Heart right ventricle (tissue), 16 donors: Measurements from ENCODE around the gene INHBA. TPM values are rescaled to one million over a fixed set of nuclear protein-coding genes. Genes with fewer than 3 reads are reported as not detected.

ENCODE experiments used
- ATAC-seq, 8 donors: fragments of 200-7000 bp; cut with Tn5 transposase; one replicate each; pipeline ENCODE4 v1.9.1; 2020; ENCODE audit warnings: mild to moderate bottlenecking in 8 of 8, moderate library complexity in 8 of 8, moderate number of reproducible peaks in 1 of 8
- DNase-seq, 2 donors: peaks; one replicate each; pipeline ENCODE4 v3.0.0-alpha.2; 2020
- H3K27ac ChIP-seq, 10 donors: fragments of 200-600 bp; sonication (generic) in 2 of 10; one replicate each; pipeline versions ENCODE4 v1.5.0 to v1.8.0; 2020 to 2022; ENCODE audit warnings: mild to moderate bottlenecking in 3 of 10
- H3K27me3 ChIP-seq, 7 donors: fragments of 200-600 bp; one replicate each; pipeline ENCODE4 v1.8.0; 2021 to 2022; ENCODE audit warnings: mild to moderate bottlenecking in 2 of 7
- H3K36me3 ChIP-seq, 9 donors: fragments of 200-600 bp; sonication (generic) in 1 of 9; one replicate each; pipeline versions ENCODE4 v1.5.0 to v1.8.0; 2020 to 2022; ENCODE audit warnings: mild to moderate bottlenecking in 2 of 9
- H3K4me1 ChIP-seq, 9 donors: fragments of 200-600 bp; sonication (generic) in 1 of 9; one replicate each; pipeline versions ENCODE4 v1.5.0 to v1.8.0; 2020 to 2022; ENCODE audit warnings: mild to moderate bottlenecking in 4 of 9
- H3K4me3 ChIP-seq, 10 donors: fragments of 200-600 bp; sonication (generic) in 2 of 10; one replicate each; pipeline versions ENCODE4 v1.5.0 to v1.8.0; 2020 to 2022; ENCODE audit warnings: mild to moderate bottlenecking in 7 of 10, moderate library complexity in 2 of 10
- H3K9me3 ChIP-seq, 11 donors: fragments of 200-600 bp in 10 of 11; sonication (generic) in 2 of 11; one replicate each; pipeline versions ENCODE4 v1.5.0 to v1.8.0; 2013 to 2022; ENCODE audit warnings: mild to moderate bottlenecking in 2 of 11, control low read depth in 1 of 11, moderate library complexity in 1 of 11
- WGBS, 2 donors: extraction: QIAGEN DNeasy Blood & Tissue Kit; methylation state at CpG; one replicate each; pipeline ENCODE4 v1.1.7; 2013; ENCODE audit warnings: inconsistent platforms in 1 of 2; 5-methylcytosine and 5-hydroxymethylcytosine counted together
- intact Hi-C, 10 donors: fragments of 100-400 bp; cut with DNase I; formaldehyde crosslinking; loops; one replicate each; pipeline versions ENCODE4 v1.11.1 to v1.14.2; 2022
- polyA plus RNA-seq, 2 donors: library from polyadenylated mRNA; stranded (reverse); fragments of 200-250 nt; gene quantifications; one replicate each; pipeline ENCODE4 v1.2.3, GENCODE V29; 2013
- total RNA-seq, 10 donors: library from RNA; stranded (reverse); fragmentation: NEBNext Ultra II Directional in 3 of 10; extraction: Animal tissue kit (Norgen Biotek cat#: 25700) in 3 of 10; gene quantifications; one replicate each; pipeline versions ENCODE4 v1.2.1 to v1.2.4, GENCODE V29; 2021 to 2023
- TF ChIP-seq, protein P1 (sequence below), 9 donors: fragments of 200-600 bp; sonication (generic) in 2 of 9; IDR thresholded peaks; one replicate each; pipeline versions ENCODE4 v1.5.0 to v1.8.0; 2021 to 2022; ENCODE audit warnings: antibody characterized with exemption in 9 of 9, mild to moderate bottlenecking in 5 of 9, moderate library complexity in 1 of 9
- donor health status: Arrhythmogenic right ventricular cardiomyopathy.
- donor health status: ischemic (EF 13 %, LVEDD 7.1; RV severe dilation, severe dysfunction).
- donor health status: healthy with polysubstance abuse.
- donor health status: DM: no; HTN: yes; CAD: no.
- donor health status: DM: no; HTN: no; CAD: no.
- donor health status: ischemic (EF 25% LVEDD 6.9; RV normal size, moderate dysfunction).
- donor health status: ischemic (EF 25% LVEDD 5.7; RV mildly dilated, moderate dysfunction).
- donor health status: healthy.
- donor health status: DM: yes; HTN: yes; CAD: no.
- donor health status: Ischemic cardiomyopathy.
- donor health status: ischemic (EF 35%, LVEDD 5.7; RV mildly dilated, moderate dysfunction).
- donor health status: nonischemic (EF 11% LVEDD 7.7; RV severe dilation, severe dysfunction).
- donor health status: DM: yes; HTN: yes; CAD: no.
- donor health status: PGD.
- donor health status: ischemic (EF 29% LVEDD 5.4; RV normal size, mild dysfunction).
- donor health status: nonischemic (EF 23%, LVEDD 6.1; RV moderate dilation, normal function).

The INHBA gene
- total and polyA plus RNA-seq, 12 donors: 0.41 to 26.1 (median 3.1) TPM

DNA sequence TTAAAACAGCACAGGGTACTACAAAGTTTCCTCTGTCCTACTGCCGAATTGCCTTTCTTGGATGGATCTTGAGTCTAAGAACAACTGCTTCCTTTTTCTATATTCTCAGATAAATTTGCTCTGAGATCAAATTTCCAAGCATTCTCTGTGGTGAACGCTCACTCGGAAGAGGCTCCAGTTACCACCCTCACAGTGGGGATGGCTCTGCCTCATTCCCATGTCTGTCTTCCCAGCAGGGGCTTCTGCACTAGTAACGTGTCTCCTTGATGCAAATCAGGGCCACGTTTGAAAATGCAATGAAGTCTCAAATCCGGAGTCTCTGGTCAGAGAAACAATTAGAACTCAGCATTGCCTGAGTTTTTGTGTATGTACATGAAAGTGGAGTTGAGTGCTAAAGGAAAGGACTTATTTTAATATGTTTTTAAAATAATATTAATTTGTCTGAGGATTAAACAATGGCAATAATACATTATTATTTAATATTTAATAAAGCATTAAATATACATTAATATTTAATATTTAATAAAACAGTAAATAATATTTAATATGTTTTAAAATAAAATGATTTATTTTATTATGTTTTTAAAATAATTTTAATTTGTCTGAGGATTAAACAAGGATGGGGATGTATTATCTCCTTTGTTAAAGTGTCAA is 61.8 kb downstream of the INHBA start:
- WGBS, 2 donors: 74 to 80% methylated on average over 6 of the region's 6 CpGs

DNA sequence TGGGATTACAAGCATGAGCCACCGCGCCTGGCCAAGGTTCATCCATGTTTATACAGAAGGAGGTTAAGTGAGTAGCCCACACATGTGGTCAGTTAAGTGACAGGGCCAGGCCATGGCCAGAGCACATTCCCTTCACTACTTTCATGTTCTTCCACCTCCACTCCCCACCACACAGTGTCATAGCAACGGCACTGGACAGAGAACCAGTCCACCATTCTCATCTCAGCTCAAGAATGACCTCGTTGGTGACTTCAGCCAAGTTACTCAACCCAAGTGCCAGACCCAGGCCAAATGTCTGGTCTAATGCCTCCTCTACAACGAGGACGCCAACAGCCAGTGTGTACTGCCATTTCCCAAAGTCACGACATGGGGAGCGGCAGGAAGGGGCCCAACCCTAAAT is 62.4 kb downstream of the INHBA start:
- no peaks in the 10 kb centered on the region for H3K9me3 ChIP-seq
- TF ChIP-seq, protein P1, sequence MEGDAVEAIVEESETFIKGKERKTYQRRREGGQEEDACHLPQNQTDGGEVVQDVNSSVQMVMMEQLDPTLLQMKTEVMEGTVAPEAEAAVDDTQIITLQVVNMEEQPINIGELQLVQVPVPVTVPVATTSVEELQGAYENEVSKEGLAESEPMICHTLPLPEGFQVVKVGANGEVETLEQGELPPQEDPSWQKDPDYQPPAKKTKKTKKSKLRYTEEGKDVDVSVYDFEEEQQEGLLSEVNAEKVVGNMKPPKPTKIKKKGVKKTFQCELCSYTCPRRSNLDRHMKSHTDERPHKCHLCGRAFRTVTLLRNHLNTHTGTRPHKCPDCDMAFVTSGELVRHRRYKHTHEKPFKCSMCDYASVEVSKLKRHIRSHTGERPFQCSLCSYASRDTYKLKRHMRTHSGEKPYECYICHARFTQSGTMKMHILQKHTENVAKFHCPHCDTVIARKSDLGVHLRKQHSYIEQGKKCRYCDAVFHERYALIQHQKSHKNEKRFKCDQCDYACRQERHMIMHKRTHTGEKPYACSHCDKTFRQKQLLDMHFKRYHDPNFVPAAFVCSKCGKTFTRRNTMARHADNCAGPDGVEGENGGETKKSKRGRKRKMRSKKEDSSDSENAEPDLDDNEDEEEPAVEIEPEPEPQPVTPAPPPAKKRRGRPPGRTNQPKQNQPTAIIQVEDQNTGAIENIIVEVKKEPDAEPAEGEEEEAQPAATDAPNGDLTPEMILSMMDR (IDR thresholded peaks at IDR 0.05): no peak
- intact Hi-C loops: no loop called here
- peak in 1 of 8 donors; percentile 44 for ATAC-seq
- no peaks in the 10 kb centered on the region for H3K4me1 ChIP-seq
- no peaks in the 10 kb centered on the region for H3K27me3 ChIP-seq
- no peak overlapping the region for H3K4me3 ChIP-seq
- no peak overlapping the region for H3K27ac ChIP-seq
- DNase-seq: no peak
- WGBS, 2 donors: 72 to 75% methylated on average over 8 of the region's 8 CpGs
- no peaks in the 10 kb centered on the region for H3K36me3 ChIP-seq

More for the DNA sequence above, 61.8 kb downstream of the INHBA start:
- ATAC-seq (no peak), DNase-seq (no peak)
- Histone ChIP-seq H3K36me3 (no peaks in the 10 kb centered on the region), H3K9me3 (no peaks in the 10 kb centered on the region), H3K4me1 (no peaks in the 10 kb centered on the region), H3K27me3 (no peaks in the 10 kb centered on the region), H3K4me3 (no peak overlapping the region), H3K27ac (no peak overlapping the region)
- intact Hi-C loops: no loop called here
- TF ChIP-seq, protein P1 (IDR thresholded peaks at IDR 0.05): no peak

DNA sequence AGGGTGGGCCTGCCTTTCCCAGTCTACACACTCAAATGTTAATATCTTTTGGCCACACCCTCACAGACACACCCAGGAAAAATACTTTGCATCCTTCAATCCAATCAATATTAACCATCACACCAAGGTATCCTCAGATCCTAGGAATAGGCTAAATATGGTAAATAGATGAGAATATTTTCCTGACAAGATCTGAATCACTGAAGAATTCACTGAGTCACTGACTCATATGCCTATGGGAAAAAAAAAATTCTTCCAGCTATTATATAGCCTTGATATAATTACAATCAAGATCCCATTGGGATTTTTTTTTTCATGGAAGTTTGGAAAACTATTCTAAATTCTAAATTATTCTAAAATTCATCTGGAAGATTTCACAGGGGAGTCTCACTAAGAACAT is 65.8 kb downstream of the INHBA start:
- no peaks in the 10 kb centered on the region for H3K27me3 ChIP-seq
- TF ChIP-seq, protein P1 (IDR thresholded peaks at IDR 0.05): no peak
- no peak for DNase-seq
- no peaks in the 10 kb centered on the region for H3K4me1 ChIP-seq
- H3K9me3 ChIP-seq: no peaks in the 10 kb centered on the region
- ATAC-seq: no peak
- intact Hi-C loops: no loop called here
- no peak overlapping the region for H3K27ac ChIP-seq
- H3K36me3 ChIP-seq: no peaks in the 10 kb centered on the region
- H3K4me3 ChIP-seq: no peak overlapping the region
